Calu3 (cell line): ENCODE measurements around the gene DNAI2. TPM values are rescaled to one million over a fixed set of nuclear protein-coding genes. Genes with fewer than 3 reads are reported as not detected.
A peak's percentile ranks its signal among the peaks of the same experiment; 100 is the strongest.

Experiments
- BruUV-seq: library from RNA; stranded (reverse); fragments of 400-500 nt; replicated peaks from 2 replicates; lab custom pipeline; 2021; lab: Mats Ljungman, UMichigan
- CTCF ChIA-PET: fragments of 300-600 bp; sonication (Branson Sonifier 250); formaldehyde crosslinking; loops from one replicate; lab custom pipeline; 2022; ENCODE audit warnings: antibody characterized with exemption; lab: Charles Lee
- DNase-seq: peaks from one replicate; pipeline ENCODE4 v3.0.0; 2022
- H3K27ac Mint-ChIP-seq: one replicate; pipeline ENCODE4 v1.8.0; 2022; ENCODE audit warnings: mixed read lengths; ENCODE audit not compliant: unreplicated experiment
- H3K27me3 Mint-ChIP-seq: one replicate; pipeline ENCODE4 v1.8.0; 2022; ENCODE audit warnings: mixed read lengths; ENCODE audit not compliant: unreplicated experiment
- H3K36me3 Mint-ChIP-seq: one replicate; pipeline ENCODE4 v1.8.0; 2022; ENCODE audit warnings: mild to moderate bottlenecking, moderate library complexity, mixed read lengths; ENCODE audit not compliant: insufficient read depth, unreplicated experiment
- H3K4me1 Mint-ChIP-seq: one replicate; pipeline ENCODE4 v1.8.0; 2022; ENCODE audit warnings: mild to moderate bottlenecking, low read depth, mixed read lengths; ENCODE audit not compliant: unreplicated experiment
- H3K4me3 Mint-ChIP-seq: one replicate; pipeline ENCODE4 v1.8.0; 2022; ENCODE audit warnings: mild to moderate bottlenecking, low read depth, moderate library complexity, mixed read lengths; ENCODE audit not compliant: unreplicated experiment
- H3K9me3 Mint-ChIP-seq: one replicate; pipeline ENCODE4 v1.8.0; 2022; ENCODE audit warnings: low read depth, mixed read lengths; ENCODE audit not compliant: unreplicated experiment
- CTCF ChIP-seq: fragments of 200-600 bp; IDR thresholded peaks from one replicate; pipeline ENCODE4 v1.8.0; 2022; ENCODE audit warnings: antibody characterized with exemption; ENCODE audit not compliant: unreplicated experiment
- intact Hi-C: fragments of 100-400 bp; cut with micrococcal nuclease; formaldehyde crosslinking; loops from one replicate; pipeline ENCODE4 v1.10.0; 2022; ENCODE audit not compliant: unreplicated experiment
- total RNA-seq: library from RNA; stranded (reverse); gene quantifications from 2 replicates; pipeline ENCODE4 v1.2.3, GENCODE V29; 2022

The DNAI2 gene
- total RNA-seq, 1 experiment from 2014 or later, result not detected

- Mint-ChIP-seq H3K9me3 (no peaks in the 10 kb centered on the region), H3K4me3 (no peak overlapping the region), H3K36me3 (no peaks in the 10 kb centered on the region), H3K4me1 (no peaks in the 10 kb centered on the region), H3K27ac (no peak overlapping the region), H3K27me3 (peaks cover 93% of the 10 kb centered on the region)
- intact Hi-C loops, result no loop called here
- no peak for DNase-seq
- CTCF ChIA-PET, result interaction anchor here (0.8 kb wide), 1 partner anchor 8 kb away, joined by 3 read pairs; no protein-coding TSS in a partner anchor
- no TSS peak for BruUV-seq
- no peak for TF ChIP-seq CTCF
Measured at GRCh38 chr17:74359916-74360315, 85.9 kb downstream of the DNAI2 start.

GRCh38 chr17:74360899-74361229, 86.8 kb downstream of the DNAI2 start:
- Mint-ChIP-seq H3K27ac (no peak overlapping the region), H3K9me3 (no peaks in the 10 kb centered on the region), H3K36me3 (no peaks in the 10 kb centered on the region), H3K4me1 (no peaks in the 10 kb centered on the region), H3K27me3 (peaks cover 93% of the 10 kb centered on the region), H3K4me3 (no peak overlapping the region)
- intact Hi-C loops, result no loop called here
- no peak for TF ChIP-seq CTCF
- BruUV-seq, result no TSS peak
- DNase-seq, result no peak
- CTCF ChIA-PET, result interaction anchor here (1.0 kb wide), 1 partner anchor 10 kb away, joined by 3 read pairs; no protein-coding TSS in a partner anchor

- intact Hi-C loops, result no loop called here
- TF ChIP-seq CTCF, result peak; percentile 60
- no TSS peak for BruUV-seq
- DNase-seq, result peak; percentile 74
- Mint-ChIP-seq H3K4me3 (no peak within 1 kb of the TSS), H3K27me3 (peaks cover 93% of the 10 kb centered on the region), H3K4me1 (no peaks in the 10 kb centered on the region), H3K36me3 (no peaks in the 10 kb centered on the region), H3K9me3 (no peaks in the 10 kb centered on the region), H3K27ac (no peak within 1 kb of the TSS)
- CTCF ChIA-PET, result interaction anchor here (1.0 kb wide), 2 partner anchors 11 to 26 kb away, joined by 3 to 4 read pairs; no protein-coding TSS in a partner anchor
Measured at GRCh38 chr17:74361230-74362068, 87.4 kb downstream of the DNAI2 start, which contains the start of gene BTBD17. BTBD17 (minus strand) TSS chr17:74361868; CDS start chr17:74361819, 49 bp downstream.

- Mint-ChIP-seq H3K27me3 (peaks cover 97% of the 10 kb centered on the region), H3K36me3 (no peaks in the 10 kb centered on the region), H3K4me1 (no peaks in the 10 kb centered on the region)
Measured at GRCh38 chr17:74362069-74362405, 88.0 kb downstream of the DNAI2 start.

More at GRCh38 chr17:74362069-74362405, 88.0 kb downstream of the DNAI2 start:
- CTCF ChIA-PET, result interaction anchor here (0.7 to 1.0 kb wide), 3 partner anchors 11 to 27 kb away, joined by 3 to 4 read pairs (median 4); no protein-coding TSS in a partner anchor
- H3K27ac Mint-ChIP-seq, result no peak overlapping the region
- no TSS peak for BruUV-seq
- no peak for DNase-seq
- no peaks in the 10 kb centered on the region for H3K9me3 Mint-ChIP-seq
- no peak for TF ChIP-seq CTCF
- intact Hi-C loops, result no loop called here
- no peak overlapping the region for H3K4me3 Mint-ChIP-seq
